LHCN-M2 (cell line): ENCODE data around the gene PRSS58. TPM values are rescaled to one million over a fixed set of nuclear protein-coding genes. Genes with fewer than 3 reads are reported as not detected.

Experiments
- total RNA-seq: library from RNA; depleted of rRNA; stranded (reverse); fragments of >200 nt; gene quantifications from 2 replicates; pipeline ENCODE4 v1.2.3, GENCODE V29; 2014; rRNA removed

PRSS58 gene
- total RNA-seq, 1 experiment from 2014 or later, result not detected

Other genes with a start within 250 kb of the PRSS58 start
- not detected in 2 replicates for gene MGAM2, start 146.3 kb downstream of the PRSS58 start, total RNA-seq